Measurements from ENCODE around the gene TNFRSF13B.

DNA sequence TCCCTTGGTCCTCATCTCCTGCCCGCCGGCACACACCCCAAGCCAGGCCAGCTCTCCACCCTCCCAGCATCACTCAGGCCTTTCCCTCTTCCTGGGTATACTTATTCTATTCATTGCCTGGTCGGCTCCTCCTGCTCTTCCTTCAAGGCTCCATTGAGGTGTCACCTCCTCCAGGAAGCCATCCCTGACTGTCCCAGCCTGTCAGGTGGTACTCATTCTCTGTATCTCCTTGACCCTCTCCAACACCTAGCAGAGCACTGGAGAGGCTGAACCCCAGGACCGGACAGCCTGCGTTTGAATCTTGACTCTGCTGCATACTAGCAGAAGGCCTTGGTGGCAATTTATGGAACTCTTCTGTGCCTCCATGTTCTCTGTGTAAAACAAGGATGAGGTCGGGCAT is 428 bp upstream of the TNFRSF13B start:
- TF ChIP-seq, protein P1, sequence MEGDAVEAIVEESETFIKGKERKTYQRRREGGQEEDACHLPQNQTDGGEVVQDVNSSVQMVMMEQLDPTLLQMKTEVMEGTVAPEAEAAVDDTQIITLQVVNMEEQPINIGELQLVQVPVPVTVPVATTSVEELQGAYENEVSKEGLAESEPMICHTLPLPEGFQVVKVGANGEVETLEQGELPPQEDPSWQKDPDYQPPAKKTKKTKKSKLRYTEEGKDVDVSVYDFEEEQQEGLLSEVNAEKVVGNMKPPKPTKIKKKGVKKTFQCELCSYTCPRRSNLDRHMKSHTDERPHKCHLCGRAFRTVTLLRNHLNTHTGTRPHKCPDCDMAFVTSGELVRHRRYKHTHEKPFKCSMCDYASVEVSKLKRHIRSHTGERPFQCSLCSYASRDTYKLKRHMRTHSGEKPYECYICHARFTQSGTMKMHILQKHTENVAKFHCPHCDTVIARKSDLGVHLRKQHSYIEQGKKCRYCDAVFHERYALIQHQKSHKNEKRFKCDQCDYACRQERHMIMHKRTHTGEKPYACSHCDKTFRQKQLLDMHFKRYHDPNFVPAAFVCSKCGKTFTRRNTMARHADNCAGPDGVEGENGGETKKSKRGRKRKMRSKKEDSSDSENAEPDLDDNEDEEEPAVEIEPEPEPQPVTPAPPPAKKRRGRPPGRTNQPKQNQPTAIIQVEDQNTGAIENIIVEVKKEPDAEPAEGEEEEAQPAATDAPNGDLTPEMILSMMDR (IDR thresholded peaks at IDR 0.05) = no peak
- TF ChIP-seq POLR2AphosphoS5 (IDR thresholded peaks at IDR 0.05) = no peak
